Testis (tissue), 3 donors: Measurements from ENCODE around the gene DENND1A. TPM values are rescaled to one million over a fixed set of nuclear protein-coding genes. Genes with fewer than 3 reads are reported as not detected.

Experiments
- DNase-seq: peaks from one replicate; pipeline ENCODE4 v3.0.0-alpha.2; 2019
- H3K27ac ChIP-seq, 2 donors: fragments of 200-600 bp; sonication (generic); one replicate each; pipeline ENCODE4 v1.5.1; 2019
- H3K27me3 ChIP-seq: fragments of 200-600 bp; sonication (generic); one replicate; pipeline ENCODE4 v1.5.1; 2019
- H3K36me3 ChIP-seq: fragments of 200-600 bp; sonication (generic); one replicate; pipeline ENCODE4 v1.5.1; 2017; ENCODE audit warnings: low read depth; ENCODE audit errors: missing control alignments
- H3K4me1 ChIP-seq: fragments of 200-600 bp; sonication (generic); one replicate; pipeline ENCODE4 v1.5.1; 2019
- H3K4me3 ChIP-seq, 2 donors: fragments of 200-600 bp; sonication (generic); one replicate each; pipeline ENCODE4 v1.5.1; 2017 to 2019
- H3K9me3 ChIP-seq: fragments of 200-600 bp; sonication (generic); one replicate; pipeline ENCODE4 v1.5.1; 2017
- POLR2A ChIP-seq: fragments of 450-650 bp; IDR thresholded peaks from one replicate; pipeline ENCODE4 v1.6.1; 2017; ENCODE audit warnings: antibody characterized with exemption, mild to moderate bottlenecking, moderate library complexity
- WGBS, 2 donors: methylation state at CpG; one replicate each; pipeline ENCODE4 v1.1.5; 2018; 5-methylcytosine and 5-hydroxymethylcytosine counted together
- intact Hi-C: fragments of 100-400 bp; cut with DNase I; formaldehyde crosslinking; loops from one replicate; pipeline ENCODE4 v1.15.1; 2023; ENCODE audit warnings: low total_unique reads
- polyA plus RNA-seq: library from polyadenylated mRNA; stranded (reverse); fragments of 350-450 nt; fragmentation: Illumina TruSeq; extraction: RNeasy Lipid Tissue Mini Kit (QIAGEN cat#74804); gene quantifications from one replicate; pipeline ENCODE4 v1.2.3, GENCODE V29; 2014; ENCODE audit warnings: low read depth, low replicate concordance; ENCODE audit not compliant: insufficient read depth
- total RNA-seq, 2 donors: library from RNA; depleted of rRNA; stranded (reverse); fragments of >200 nt; gene quantifications; one replicate each; pipeline ENCODE4 v1.2.3, GENCODE V29; 2016
- TF ChIP-seq, protein P1 (sequence below), 3 experiments: fragments of 450-650 bp in 2 of 3; fragments of 200-600 bp in 1 of 3; sonication (generic) in 1 of 3; IDR thresholded peaks; one replicate each; pipeline ENCODE4 v1.5.1; 2016 to 2019; ENCODE audit warnings: antibody characterized with exemption in 3 of 3, mild to moderate bottlenecking in 2 of 3, moderate library complexity in 1 of 3

Gene DENND1A
- total and polyA plus RNA-seq, 3 donors from 2014 or later, result 20.3 to 47.4 (median 44.9) TPM

DNA sequence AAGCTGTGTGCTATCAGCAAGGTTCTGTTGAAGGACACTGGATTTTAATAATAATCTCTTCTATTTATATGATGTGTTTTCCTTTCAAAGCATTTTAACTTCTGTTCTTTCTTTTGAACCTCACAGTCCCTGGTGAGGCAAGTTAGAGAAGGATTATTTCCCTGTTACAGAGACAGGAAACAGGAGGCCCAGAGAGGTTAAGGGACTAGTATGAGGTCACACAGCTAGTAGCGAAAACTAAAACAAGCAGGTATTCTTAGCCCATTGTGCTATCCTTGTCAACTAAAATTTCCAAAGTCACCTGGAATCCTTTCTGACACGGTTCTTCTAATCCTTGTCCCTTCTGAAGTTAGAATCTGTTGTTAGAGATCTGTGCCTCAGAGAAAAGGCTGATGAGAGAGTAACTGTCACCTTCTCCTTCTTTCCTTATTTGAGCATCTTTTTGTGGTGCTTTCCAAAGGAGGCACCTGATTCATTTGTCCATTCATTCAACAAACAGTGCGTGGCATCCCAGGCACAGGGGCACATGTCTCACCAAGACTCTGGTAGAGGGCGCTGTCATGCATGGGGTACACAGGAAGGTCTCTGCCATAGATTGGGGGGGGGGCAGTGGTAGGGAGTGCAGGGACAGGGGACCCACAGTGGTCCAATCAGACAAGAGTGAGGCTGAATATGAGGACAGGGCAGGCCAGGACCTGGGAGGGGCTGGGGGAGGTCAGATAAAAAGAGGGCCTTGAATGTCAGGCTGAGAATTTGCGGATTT lies 512.5 kb downstream of the DENND1A start:
- Histone ChIP-seq H3K36me3 (no peaks in the 10 kb centered on the region), H3K27ac (no peak overlapping the region), H3K27me3 (no peaks in the 10 kb centered on the region), H3K4me1 (no peaks in the 10 kb centered on the region), H3K4me3 (no peak overlapping the region), H3K9me3 (no peaks in the 10 kb centered on the region)
- intact Hi-C loops, result no loop called here
- 94 to 95% methylated on average over 5 of the region's 5 CpGs for WGBS, 2 donors
- no peak for TF ChIP-seq POLR2A
- TF ChIP-seq, protein P1, sequence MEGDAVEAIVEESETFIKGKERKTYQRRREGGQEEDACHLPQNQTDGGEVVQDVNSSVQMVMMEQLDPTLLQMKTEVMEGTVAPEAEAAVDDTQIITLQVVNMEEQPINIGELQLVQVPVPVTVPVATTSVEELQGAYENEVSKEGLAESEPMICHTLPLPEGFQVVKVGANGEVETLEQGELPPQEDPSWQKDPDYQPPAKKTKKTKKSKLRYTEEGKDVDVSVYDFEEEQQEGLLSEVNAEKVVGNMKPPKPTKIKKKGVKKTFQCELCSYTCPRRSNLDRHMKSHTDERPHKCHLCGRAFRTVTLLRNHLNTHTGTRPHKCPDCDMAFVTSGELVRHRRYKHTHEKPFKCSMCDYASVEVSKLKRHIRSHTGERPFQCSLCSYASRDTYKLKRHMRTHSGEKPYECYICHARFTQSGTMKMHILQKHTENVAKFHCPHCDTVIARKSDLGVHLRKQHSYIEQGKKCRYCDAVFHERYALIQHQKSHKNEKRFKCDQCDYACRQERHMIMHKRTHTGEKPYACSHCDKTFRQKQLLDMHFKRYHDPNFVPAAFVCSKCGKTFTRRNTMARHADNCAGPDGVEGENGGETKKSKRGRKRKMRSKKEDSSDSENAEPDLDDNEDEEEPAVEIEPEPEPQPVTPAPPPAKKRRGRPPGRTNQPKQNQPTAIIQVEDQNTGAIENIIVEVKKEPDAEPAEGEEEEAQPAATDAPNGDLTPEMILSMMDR (IDR thresholded peaks at IDR 0.05), result no peak
- DNase-seq, result no peak

DNA sequence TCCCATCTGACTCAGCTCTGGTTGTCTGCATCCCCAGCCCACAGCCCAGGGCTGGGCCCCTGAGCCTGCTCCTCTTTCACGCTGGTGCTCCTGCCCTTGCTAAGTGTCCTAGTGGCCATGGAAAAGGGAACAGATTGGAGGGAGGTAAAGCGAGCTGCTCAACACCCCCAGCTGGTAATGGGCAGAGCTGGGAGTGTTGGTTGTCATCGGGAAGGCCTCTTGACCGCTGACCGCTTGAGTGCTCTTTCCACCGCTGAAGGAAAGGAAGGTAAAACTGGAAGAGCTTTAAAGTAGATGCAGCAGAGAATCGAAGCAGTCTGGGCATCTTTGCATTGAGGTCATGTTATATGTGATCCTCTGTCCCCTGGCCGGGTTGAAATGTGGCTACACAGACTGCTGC lies 513.8 kb downstream of the DENND1A start:
- TF ChIP-seq, protein P1 (IDR thresholded peaks at IDR 0.05), result no peak
- TF ChIP-seq POLR2A, result no peak

DNA sequence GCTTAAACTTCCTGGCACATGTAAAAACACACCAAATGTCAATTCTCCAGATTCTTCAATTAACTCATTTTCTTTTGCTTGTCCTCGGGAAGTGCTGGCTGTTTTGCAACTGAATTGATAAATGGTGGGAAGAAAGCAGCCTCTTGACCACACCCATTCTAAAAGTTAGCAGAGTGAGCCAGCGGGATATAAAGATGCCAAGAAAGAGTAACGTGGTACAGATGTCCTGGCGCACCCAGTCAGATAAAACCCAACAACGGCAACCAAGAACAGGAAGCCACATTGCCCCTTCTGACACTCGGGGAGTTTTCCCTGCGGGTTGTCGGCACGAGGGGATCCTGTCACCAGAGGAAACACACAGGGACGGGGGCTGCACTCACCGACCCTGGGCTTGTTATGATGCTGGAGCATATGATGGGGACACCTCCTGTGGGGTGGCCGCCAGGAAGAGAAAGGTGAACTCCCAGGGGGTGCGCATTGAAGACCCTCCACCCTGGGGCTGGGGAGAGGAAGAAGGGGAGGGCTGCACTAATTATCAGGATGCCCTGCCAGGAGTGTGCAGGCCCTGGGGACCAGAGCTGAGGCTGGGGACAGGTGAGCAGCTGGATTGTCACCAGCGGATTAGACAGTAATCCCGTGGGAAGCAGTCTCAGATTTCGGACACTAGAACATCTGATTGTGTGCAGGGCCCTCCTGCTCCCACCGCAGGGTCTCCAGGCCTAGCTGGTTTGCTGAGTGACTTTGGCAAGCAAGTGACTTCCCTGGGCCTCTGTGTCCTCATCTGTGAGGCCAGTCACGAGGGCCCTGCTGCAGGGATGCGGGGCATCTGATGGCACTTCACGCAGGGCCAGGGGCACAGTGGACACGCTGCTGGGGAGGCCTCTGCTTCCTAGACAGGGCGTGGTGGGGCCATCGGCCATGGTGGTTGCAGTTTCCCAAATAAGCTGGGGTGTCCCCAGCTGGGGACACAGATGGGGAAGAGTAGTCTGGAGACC lies 514.7 kb downstream of the DENND1A start:
- no peak for DNase-seq
- H3K4me1 ChIP-seq, result no peaks in the 10 kb centered on the region
- intact Hi-C loops, result no loop called here

More for the DNA sequence above, 513.8 kb downstream of the DENND1A start:
- Histone ChIP-seq H3K27ac (no peak overlapping the region), H3K4me3 (no peak overlapping the region), H3K4me1 (no peaks in the 10 kb centered on the region), H3K27me3 (no peaks in the 10 kb centered on the region), H3K36me3 (no peaks in the 10 kb centered on the region), H3K9me3 (no peaks in the 10 kb centered on the region)
- no peak for DNase-seq
- intact Hi-C loops, result no loop called here
- 74 to 78% methylated on average over 7 to 8 of the region's 8 CpGs for WGBS, 2 donors

DNA sequence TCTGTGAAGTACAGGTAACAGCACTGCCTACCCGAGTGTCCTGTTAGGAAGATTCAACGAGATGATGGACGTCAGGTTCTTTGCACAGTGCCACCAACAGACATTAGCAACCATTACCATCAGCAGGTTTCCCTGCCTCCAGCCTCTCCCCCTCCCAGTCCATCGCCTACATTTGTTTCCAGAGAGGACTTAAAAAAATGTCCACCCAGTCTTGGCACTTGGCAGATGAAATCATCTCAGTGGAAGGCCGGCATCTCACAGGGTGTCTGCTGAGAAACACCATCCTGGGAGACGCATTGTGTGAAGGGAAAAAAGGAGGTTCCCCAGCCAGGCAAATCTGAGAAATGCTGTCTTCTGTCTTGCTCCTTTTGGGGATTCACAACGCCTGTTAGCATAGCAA lies 515.7 kb downstream of the DENND1A start:
- WGBS, 2 donors, result 90 to 96% methylated on average over 7 of the region's 7 CpGs
- H3K36me3 ChIP-seq, result no peaks in the 10 kb centered on the region
- H3K4me1 ChIP-seq, result no peaks in the 10 kb centered on the region
- TF ChIP-seq POLR2A, result no peak
- TF ChIP-seq, protein P1 (IDR thresholded peaks at IDR 0.05), result no peak
- no peaks in the 10 kb centered on the region for H3K9me3 ChIP-seq
- intact Hi-C loops, result no loop called here
- no peak overlapping the region for H3K27ac ChIP-seq
- no peaks in the 10 kb centered on the region for H3K27me3 ChIP-seq
- H3K4me3 ChIP-seq, result no peak overlapping the region
- DNase-seq, result no peak

More for the DNA sequence above, 514.7 kb downstream of the DENND1A start:
- H3K36me3 ChIP-seq, result no peaks in the 10 kb centered on the region
- H3K27ac ChIP-seq, result no peak overlapping the region
- H3K4me3 ChIP-seq, result no peak overlapping the region
- 88 to 91% methylated on average over 19 to 23 of the region's 23 CpGs for WGBS, 2 donors
- H3K9me3 ChIP-seq, result no peaks in the 10 kb centered on the region
- H3K27me3 ChIP-seq, result no peaks in the 10 kb centered on the region
- TF ChIP-seq POLR2A, result no peak
- TF ChIP-seq, protein P1 (IDR thresholded peaks at IDR 0.05), result no peak
